ENCODE data around the gene BTNL2. TPM values are rescaled to one million over a fixed set of nuclear protein-coding genes. Genes with fewer than 3 reads are reported as not detected.

The BTNL2 gene
- total RNA-seq, 1 donor from 2014 or later = not detected

DNA sequence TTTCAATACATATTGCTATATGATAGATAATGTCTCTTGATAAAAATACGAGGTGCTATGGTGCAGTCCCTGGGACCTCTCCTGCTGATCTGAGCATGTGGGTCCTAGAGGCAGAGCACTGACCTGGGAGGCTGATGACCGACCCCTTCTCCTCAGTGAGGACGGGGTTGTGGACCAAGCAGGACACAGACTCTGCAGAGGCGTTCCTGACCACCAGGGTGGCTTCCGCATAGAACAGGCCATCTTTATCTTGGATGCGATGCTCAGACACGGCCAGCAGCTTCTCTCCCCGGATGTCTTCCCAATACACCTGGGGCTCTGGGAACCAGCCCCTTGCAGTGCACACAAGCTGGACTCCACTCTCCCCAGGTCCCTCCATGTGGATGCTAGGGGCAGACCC is 4.2 kb downstream of the BTNL2 start:
- Mint-ChIP-seq H3K4me3 (no peak overlapping the region), H3K4me1 (no peaks in the 10 kb centered on the region), H3K27ac (no peak overlapping the region), H3K27me3 (ENCODE audit: low read depth) (peaks cover 54% of the 10 kb centered on the region), H3K36me3 (no peaks in the 10 kb centered on the region), H3K9me3 (no peaks in the 10 kb centered on the region)
- no peak for DNase-seq (ENCODE audit: low spot score in 2 of 2, unreplicated experiment in 2 of 2)
- TF ChIP-seq, protein P1, sequence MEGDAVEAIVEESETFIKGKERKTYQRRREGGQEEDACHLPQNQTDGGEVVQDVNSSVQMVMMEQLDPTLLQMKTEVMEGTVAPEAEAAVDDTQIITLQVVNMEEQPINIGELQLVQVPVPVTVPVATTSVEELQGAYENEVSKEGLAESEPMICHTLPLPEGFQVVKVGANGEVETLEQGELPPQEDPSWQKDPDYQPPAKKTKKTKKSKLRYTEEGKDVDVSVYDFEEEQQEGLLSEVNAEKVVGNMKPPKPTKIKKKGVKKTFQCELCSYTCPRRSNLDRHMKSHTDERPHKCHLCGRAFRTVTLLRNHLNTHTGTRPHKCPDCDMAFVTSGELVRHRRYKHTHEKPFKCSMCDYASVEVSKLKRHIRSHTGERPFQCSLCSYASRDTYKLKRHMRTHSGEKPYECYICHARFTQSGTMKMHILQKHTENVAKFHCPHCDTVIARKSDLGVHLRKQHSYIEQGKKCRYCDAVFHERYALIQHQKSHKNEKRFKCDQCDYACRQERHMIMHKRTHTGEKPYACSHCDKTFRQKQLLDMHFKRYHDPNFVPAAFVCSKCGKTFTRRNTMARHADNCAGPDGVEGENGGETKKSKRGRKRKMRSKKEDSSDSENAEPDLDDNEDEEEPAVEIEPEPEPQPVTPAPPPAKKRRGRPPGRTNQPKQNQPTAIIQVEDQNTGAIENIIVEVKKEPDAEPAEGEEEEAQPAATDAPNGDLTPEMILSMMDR (IDR thresholded peaks at IDR 0.05; ENCODE audit: unreplicated experiment) = no peak

DNA sequence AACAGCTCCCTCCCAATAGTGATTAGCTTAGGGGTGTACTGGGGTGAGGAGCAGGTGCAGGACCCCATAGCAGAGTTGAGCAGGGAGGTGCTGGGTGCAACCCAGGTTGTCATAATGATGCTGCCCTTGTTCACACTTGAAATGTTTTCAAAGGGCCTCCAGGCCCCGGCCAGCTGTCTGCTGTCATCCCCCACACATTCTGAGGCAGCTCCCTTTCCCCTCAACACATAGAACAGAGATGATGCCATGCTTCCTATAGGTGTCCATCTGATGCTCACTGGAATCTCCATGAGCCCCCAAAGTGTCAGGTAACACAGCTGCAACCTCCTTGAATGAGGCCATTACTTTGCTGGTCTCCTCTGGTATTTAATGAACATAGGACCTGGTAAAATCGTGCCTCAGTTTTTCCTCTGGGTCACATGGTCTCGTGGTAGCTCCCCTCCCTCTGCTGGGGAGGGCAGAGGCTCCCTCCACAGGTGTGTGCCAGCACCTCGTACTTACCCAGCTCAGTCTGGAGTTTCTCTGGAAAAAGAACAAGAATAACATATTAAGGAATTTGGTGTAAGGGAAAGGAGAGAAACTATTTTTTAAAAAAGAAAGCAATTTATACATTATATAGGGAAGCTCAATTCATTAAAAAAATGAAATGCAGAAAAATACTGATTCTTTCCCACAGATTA is 5.6 kb downstream of the BTNL2 start:
- TF ChIP-seq, protein P1 (IDR thresholded peaks at IDR 0.05; ENCODE audit: unreplicated experiment) = no peak
- H3K4me1 Mint-ChIP-seq = no peaks in the 10 kb centered on the region
- no peak overlapping the region for H3K4me3 Mint-ChIP-seq
- H3K9me3 Mint-ChIP-seq = no peaks in the 10 kb centered on the region
- H3K27ac Mint-ChIP-seq = no peak overlapping the region
- H3K36me3 Mint-ChIP-seq = no peaks in the 10 kb centered on the region
- no peak for DNase-seq (ENCODE audit: low spot score in 2 of 2, unreplicated experiment in 2 of 2)
- peaks cover 40% of the 10 kb centered on the region for H3K27me3 Mint-ChIP-seq (ENCODE audit: low read depth)

DNA sequence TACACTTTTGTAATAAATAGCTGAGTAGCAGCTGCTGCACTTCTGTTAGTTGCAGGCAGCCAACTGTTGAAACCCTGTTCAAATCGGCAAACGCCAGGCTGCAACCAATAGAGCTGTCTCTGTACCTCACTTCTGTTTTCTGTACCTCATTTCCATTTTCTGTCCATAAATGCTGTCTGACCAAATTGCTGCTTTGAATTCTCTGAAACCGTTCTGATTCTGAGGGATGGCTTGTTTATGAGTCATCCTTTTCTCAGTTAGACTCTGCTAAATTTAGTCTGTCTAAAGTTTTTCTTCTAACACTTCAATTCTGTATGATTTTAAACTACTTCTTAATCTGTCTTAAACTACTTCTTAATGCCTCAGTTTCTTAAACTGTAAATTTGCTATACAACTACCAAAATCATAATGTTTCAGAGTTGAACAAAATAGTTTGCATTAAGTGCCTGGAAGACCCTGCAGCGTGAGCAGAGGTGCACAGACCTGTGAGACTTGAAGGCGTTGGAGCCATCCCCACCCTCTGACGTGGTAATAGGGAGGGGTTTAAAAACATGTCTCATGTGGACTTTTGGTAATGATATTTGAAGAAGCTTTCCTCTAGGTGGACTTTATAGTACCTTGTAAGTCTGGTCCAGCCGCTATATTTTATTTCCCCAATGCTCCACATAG is 9.6 kb downstream of the BTNL2 start:
- H3K36me3 Mint-ChIP-seq = peaks cover 5% of the 10 kb centered on the region
- TF ChIP-seq, protein P1 (IDR thresholded peaks at IDR 0.05; ENCODE audit: unreplicated experiment) = no peak
- H3K27ac Mint-ChIP-seq = no peak overlapping the region
- H3K4me1 Mint-ChIP-seq = peaks cover 9% of the 10 kb centered on the region
- H3K27me3 Mint-ChIP-seq (ENCODE audit: low read depth) = peaks cover 11% of the 10 kb centered on the region
- no peak overlapping the region for H3K4me3 Mint-ChIP-seq
- DNase-seq (ENCODE audit: low spot score in 2 of 2, unreplicated experiment in 2 of 2) = no peak
- H3K9me3 Mint-ChIP-seq = no peaks in the 10 kb centered on the region

DNA sequence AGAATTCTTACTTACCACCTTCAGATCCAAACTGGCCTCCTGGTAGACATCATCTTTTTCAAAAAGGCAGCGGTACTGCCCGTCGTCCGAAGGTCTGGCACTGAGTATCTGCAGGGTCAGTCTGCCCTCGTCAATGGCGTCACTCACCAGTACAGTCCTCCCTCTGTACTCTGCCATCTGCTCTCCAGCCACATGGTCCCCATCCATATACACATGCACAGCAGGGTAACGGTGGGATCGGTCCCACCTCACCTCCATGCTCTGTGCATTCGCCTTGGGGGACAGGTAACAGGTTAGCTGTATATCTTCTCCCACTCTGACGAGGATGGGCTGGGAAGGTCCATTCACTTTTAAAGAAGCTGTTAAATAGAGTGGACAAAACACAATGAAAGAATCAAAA is 11.0 kb downstream of the BTNL2 start:
- H3K4me3 Mint-ChIP-seq = no peak overlapping the region
- no peak overlapping the region for H3K27ac Mint-ChIP-seq
- peaks cover 7% of the 10 kb centered on the region for H3K27me3 Mint-ChIP-seq (ENCODE audit: low read depth)
- no peaks in the 10 kb centered on the region for H3K9me3 Mint-ChIP-seq
- H3K4me1 Mint-ChIP-seq = peaks cover 9% of the 10 kb centered on the region
- TF ChIP-seq, protein P1 (IDR thresholded peaks at IDR 0.05; ENCODE audit: unreplicated experiment) = no peak
- no peak for DNase-seq (ENCODE audit: low spot score in 2 of 2, unreplicated experiment in 2 of 2)
- peaks cover 5% of the 10 kb centered on the region for H3K36me3 Mint-ChIP-seq

DNA sequence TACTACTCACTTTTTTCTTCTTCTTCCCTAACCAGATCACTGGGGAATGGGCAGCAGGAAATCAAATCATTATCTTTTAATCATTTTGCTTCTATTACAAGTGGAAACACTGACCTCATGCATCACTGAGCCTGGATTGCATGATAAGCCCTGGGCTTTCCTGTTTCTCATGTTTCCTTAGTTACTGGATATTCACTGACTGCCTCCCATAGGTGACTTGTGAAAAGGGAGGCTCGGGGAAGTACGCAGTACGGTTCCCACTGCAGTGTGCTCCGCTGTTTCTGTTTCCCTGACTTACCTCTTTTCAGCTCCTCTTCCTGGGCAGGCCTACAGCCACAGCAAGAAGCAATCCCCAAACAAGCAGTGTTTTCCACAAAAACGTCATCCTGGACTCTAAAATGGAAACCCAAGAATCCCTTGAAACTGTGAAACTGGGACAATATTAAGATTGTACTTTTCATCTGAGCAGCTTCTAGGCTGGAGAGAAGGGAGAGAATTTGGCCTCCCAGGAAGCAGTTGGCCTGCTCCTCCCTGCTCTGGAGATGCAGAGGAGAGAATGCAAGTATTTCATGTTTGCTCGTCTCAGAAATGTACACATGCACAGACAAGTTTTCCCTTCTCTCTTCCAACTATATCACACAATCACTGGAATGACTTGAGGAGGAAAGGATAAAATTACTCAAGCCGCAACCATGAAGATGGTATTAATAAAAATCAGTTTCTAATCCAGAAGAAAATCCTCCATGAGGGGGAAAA is 13.1 kb downstream of the BTNL2 start:
- Mint-ChIP-seq H3K27me3 (ENCODE audit: low read depth) (peaks cover 2% of the 10 kb centered on the region), H3K4me1 (peaks cover 9% of the 10 kb centered on the region), H3K9me3 (no peaks in the 10 kb centered on the region), H3K27ac (peak overlapping the region; percentile 78), H3K36me3 (peaks cover 5% of the 10 kb centered on the region), H3K4me3 (no peak overlapping the region)
- no peak for DNase-seq (ENCODE audit: low spot score in 2 of 2, unreplicated experiment in 2 of 2)
- TF ChIP-seq, protein P1 (IDR thresholded peaks at IDR 0.05; ENCODE audit: unreplicated experiment) = no peak

All from mesothelial cell of epicardium (in vitro differentiated cells).